ENCODE results near the gene PRR20D.
"Not testable (repeated sequence)": the region's sequence is repeated elsewhere in the genome, so short reads cannot be mapped to it uniquely, and the experiment has no call there.

PRR20D gene

GRCh38 chr13:57160332-57160731, at the start of gene PRR20D:
TSS of gene PRR20D (plus strand) at chr13:57160632. CDS start at chr13:57161019, 387 bp downstream.
- H3K9me3 ChIP-seq (ENCODE audit: control insufficient read depth, low read length); DNase-seq (ENCODE audit: low read depth); H3K27me3 ChIP-seq (replicated peaks; ENCODE audit: control insufficient read depth, insufficient read depth, low read length); H3K9ac ChIP-seq (ENCODE audit: low read length); H3K4me1 ChIP-seq (ENCODE audit: control insufficient read depth, insufficient read depth, low read length); H3K36me3 ChIP-seq (ENCODE audit: control insufficient read depth, insufficient read depth, low read length, severe bottlenecking); H3K4me3 ChIP-seq (ENCODE audit: low read length): not testable (repeated sequence)

GRCh38 chr13:57114945-57115344, 45.5 kb upstream of the PRR20D start:
- peaks cover 3% of the 10 kb centered on the region for H3K9me3 ChIP-seq (ENCODE audit: control insufficient read depth, low read length)
- H3K4me3 ChIP-seq (ENCODE audit: low read length): no peak overlapping the region
- no peak for DNase-seq (ENCODE audit: low read depth)
- no peaks in the 10 kb centered on the region for H3K27me3 ChIP-seq (replicated peaks; ENCODE audit: control insufficient read depth, insufficient read depth, low read length)
- H3K4me1 ChIP-seq (ENCODE audit: control insufficient read depth, insufficient read depth, low read length): no peaks in the 10 kb centered on the region
- H3K36me3 ChIP-seq (ENCODE audit: control insufficient read depth, insufficient read depth, low read length, severe bottlenecking): no peaks in the 10 kb centered on the region
- H3K9ac ChIP-seq (ENCODE audit: low read length): no peak overlapping the region

GRCh38 chr13:57123681-57124080, 36.8 kb upstream of the PRR20D start:
- H3K4me3 ChIP-seq (ENCODE audit: low read length): no peak overlapping the region
- H3K9me3 ChIP-seq (ENCODE audit: control insufficient read depth, low read length): no peaks in the 10 kb centered on the region
- peak overlapping the region; percentile 23 for H3K9ac ChIP-seq (ENCODE audit: low read length)
- no peaks in the 10 kb centered on the region for H3K27me3 ChIP-seq (replicated peaks; ENCODE audit: control insufficient read depth, insufficient read depth, low read length)
- no peak for DNase-seq (ENCODE audit: low read depth)
- no peaks in the 10 kb centered on the region for H3K36me3 ChIP-seq (ENCODE audit: control insufficient read depth, insufficient read depth, low read length, severe bottlenecking)
- peaks cover 29% of the 10 kb centered on the region for H3K4me1 ChIP-seq (ENCODE audit: control insufficient read depth, insufficient read depth, low read length)

GRCh38 chr13:57128909-57129308, 31.5 kb upstream of the PRR20D start:
- Histone ChIP-seq H3K4me1 (ENCODE audit: control insufficient read depth, insufficient read depth, low read length) (peaks cover 5% of the 10 kb centered on the region), H3K9ac (ENCODE audit: low read length) (no peak overlapping the region), H3K9me3 (ENCODE audit: control insufficient read depth, low read length) (no peaks in the 10 kb centered on the region), H3K4me3 (ENCODE audit: low read length) (no peak overlapping the region), H3K27me3 (replicated peaks; ENCODE audit: control insufficient read depth, insufficient read depth, low read length) (no peaks in the 10 kb centered on the region), H3K36me3 (ENCODE audit: control insufficient read depth, insufficient read depth, low read length, severe bottlenecking) (no peaks in the 10 kb centered on the region)
- no peak for DNase-seq (ENCODE audit: low read depth)

GRCh38 chr13:57136093-57136492, 24.3 kb upstream of the PRR20D start:
- H3K27me3 ChIP-seq (replicated peaks; ENCODE audit: control insufficient read depth, insufficient read depth, low read length): no peaks in the 10 kb centered on the region
- H3K4me3 ChIP-seq (ENCODE audit: low read length): peak overlapping the region; percentile 52
- no peaks in the 10 kb centered on the region for H3K36me3 ChIP-seq (ENCODE audit: control insufficient read depth, insufficient read depth, low read length, severe bottlenecking)
- H3K4me1 ChIP-seq (ENCODE audit: control insufficient read depth, insufficient read depth, low read length): peaks cover 2% of the 10 kb centered on the region
- no peak for DNase-seq (ENCODE audit: low read depth)
- H3K9ac ChIP-seq (ENCODE audit: low read length): no peak overlapping the region
- H3K9me3 ChIP-seq (ENCODE audit: control insufficient read depth, low read length): no peaks in the 10 kb centered on the region

DNA sequence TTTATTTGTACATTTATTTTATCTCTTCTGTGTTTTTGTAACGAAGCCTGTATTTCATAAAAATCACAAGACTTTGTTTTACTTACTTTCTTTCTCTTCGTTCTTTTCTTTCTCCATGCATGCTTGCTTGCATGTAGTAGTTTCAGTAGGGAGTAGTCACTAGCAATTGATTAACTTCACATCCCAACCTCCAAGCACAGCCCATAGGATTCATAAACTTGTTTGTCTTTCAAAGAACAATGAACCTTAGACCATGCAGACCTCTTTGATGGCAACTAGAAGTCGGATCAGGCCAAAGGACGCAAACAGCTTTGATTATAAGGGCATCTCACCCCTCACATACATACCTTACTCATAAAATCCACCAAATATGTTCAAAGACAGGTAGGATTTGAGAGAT, 22.8 kb upstream of the PRR20D start:
- DNase-seq (ENCODE audit: low read depth): no peak
- H3K4me3 ChIP-seq (ENCODE audit: low read length): no peak overlapping the region
- peaks cover 2% of the 10 kb centered on the region for H3K4me1 ChIP-seq (ENCODE audit: control insufficient read depth, insufficient read depth, low read length)
- no peaks in the 10 kb centered on the region for H3K27me3 ChIP-seq (replicated peaks; ENCODE audit: control insufficient read depth, insufficient read depth, low read length)
- no peaks in the 10 kb centered on the region for H3K36me3 ChIP-seq (ENCODE audit: control insufficient read depth, insufficient read depth, low read length, severe bottlenecking)
- no peaks in the 10 kb centered on the region for H3K9me3 ChIP-seq (ENCODE audit: control insufficient read depth, low read length)
- no peak overlapping the region for H3K9ac ChIP-seq (ENCODE audit: low read length)

GRCh38 chr13:57138988-57139387, 21.4 kb upstream of the PRR20D start:
- no peak for DNase-seq (ENCODE audit: low read depth)
- H3K9ac ChIP-seq (ENCODE audit: low read length): no peak overlapping the region
- H3K36me3 ChIP-seq (ENCODE audit: control insufficient read depth, insufficient read depth, low read length, severe bottlenecking): no peaks in the 10 kb centered on the region
- no peaks in the 10 kb centered on the region for H3K27me3 ChIP-seq (replicated peaks; ENCODE audit: control insufficient read depth, insufficient read depth, low read length)
- H3K4me3 ChIP-seq (ENCODE audit: low read length): no peak overlapping the region
- H3K4me1 ChIP-seq (ENCODE audit: control insufficient read depth, insufficient read depth, low read length): peaks cover 2% of the 10 kb centered on the region
- no peaks in the 10 kb centered on the region for H3K9me3 ChIP-seq (ENCODE audit: control insufficient read depth, low read length)

GRCh38 chr13:57139781-57140180, 20.7 kb upstream of the PRR20D start:
- H3K36me3 ChIP-seq (ENCODE audit: control insufficient read depth, insufficient read depth, low read length, severe bottlenecking); DNase-seq (ENCODE audit: low read depth); H3K9me3 ChIP-seq (ENCODE audit: control insufficient read depth, low read length); H3K4me3 ChIP-seq (ENCODE audit: low read length); H3K9ac ChIP-seq (ENCODE audit: low read length); H3K27me3 ChIP-seq (replicated peaks; ENCODE audit: control insufficient read depth, insufficient read depth, low read length); H3K4me1 ChIP-seq (ENCODE audit: control insufficient read depth, insufficient read depth, low read length): not testable (repeated sequence)

DNA sequence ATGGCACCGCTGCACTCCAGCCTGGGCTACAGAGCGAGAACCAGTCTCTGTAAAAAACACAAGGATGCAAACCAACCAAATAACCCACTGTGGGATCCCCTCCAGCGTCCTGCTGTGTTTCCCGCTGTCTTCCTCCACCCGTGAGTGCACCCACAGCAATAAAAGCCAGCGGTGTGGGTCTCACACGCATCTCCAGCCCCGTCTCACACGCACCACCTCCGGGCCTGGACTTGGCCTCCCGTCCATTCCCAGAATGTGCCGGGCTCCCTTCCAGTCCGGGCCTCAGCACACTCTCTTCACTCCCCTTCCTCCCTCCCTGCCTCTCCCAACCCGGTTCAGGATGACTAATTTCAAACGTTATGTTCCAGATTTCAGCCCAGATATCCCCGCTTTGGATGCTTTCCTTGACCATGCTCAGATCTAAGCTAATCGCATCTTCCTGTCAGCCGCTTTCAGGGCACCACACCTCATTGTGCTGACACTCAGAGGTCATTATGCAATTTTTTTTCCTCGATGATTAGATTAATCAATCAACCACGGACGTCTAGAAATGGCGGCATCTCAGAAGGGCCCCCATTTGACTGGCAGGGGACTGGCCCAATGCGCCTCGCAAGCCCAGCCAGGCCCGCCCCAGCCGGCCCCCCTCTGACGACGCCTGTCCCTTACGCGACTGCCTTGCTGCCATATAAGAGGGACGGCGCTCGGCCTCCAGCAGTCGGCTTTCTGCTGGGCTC, 20.0 kb upstream of the PRR20D start, which contains the start of gene PRR20A:
PRR20A (plus strand) TSS at position 684 of the 734 bp plus-strand sequence. CDS start 387 bp downstream, outside the sequence.
- not testable (repeated sequence) for H3K4me1 ChIP-seq (ENCODE audit: control insufficient read depth, insufficient read depth, low read length); H3K36me3 ChIP-seq (ENCODE audit: control insufficient read depth, insufficient read depth, low read length, severe bottlenecking); H3K9ac ChIP-seq (ENCODE audit: low read length); DNase-seq (ENCODE audit: low read depth); H3K27me3 ChIP-seq (replicated peaks; ENCODE audit: control insufficient read depth, insufficient read depth, low read length); H3K4me3 ChIP-seq (ENCODE audit: low read length); H3K9me3 ChIP-seq (ENCODE audit: control insufficient read depth, low read length)

GRCh38 chr13:57147188-57147587, 13.2 kb upstream of the PRR20D start, which contains the start of gene PRR20B:
TSS of gene PRR20B (plus strand) at chr13:57147488. CDS start at chr13:57147875, 387 bp downstream.
- not testable (repeated sequence) for H3K9ac ChIP-seq (ENCODE audit: low read length); H3K4me1 ChIP-seq (ENCODE audit: control insufficient read depth, insufficient read depth, low read length); DNase-seq (ENCODE audit: low read depth); H3K9me3 ChIP-seq (ENCODE audit: control insufficient read depth, low read length); H3K27me3 ChIP-seq (replicated peaks; ENCODE audit: control insufficient read depth, insufficient read depth, low read length); H3K36me3 ChIP-seq (ENCODE audit: control insufficient read depth, insufficient read depth, low read length, severe bottlenecking); H3K4me3 ChIP-seq (ENCODE audit: low read length)

DNA sequence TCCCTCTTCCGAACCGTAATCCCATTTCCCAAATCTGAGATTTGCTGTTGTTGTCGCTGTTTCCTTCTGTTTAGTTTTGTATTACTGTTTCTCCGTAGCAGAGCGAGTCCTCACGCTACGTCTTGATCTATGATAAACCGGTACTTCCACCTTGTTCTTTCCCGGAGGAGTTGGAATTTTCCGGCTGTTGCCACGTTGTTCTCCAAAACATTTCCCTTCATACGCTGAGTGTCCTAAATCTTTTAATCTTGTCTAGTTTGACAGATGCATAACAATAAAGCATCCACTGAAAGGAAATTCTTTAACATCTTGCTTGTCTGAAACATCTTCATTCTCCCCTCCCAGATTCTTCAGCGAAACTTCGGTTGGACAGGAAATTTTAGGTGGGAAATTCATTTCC, 12.3 kb upstream of the PRR20D start:
- H3K9ac ChIP-seq (ENCODE audit: low read length); H3K27me3 ChIP-seq (replicated peaks; ENCODE audit: control insufficient read depth, insufficient read depth, low read length); DNase-seq (ENCODE audit: low read depth); H3K9me3 ChIP-seq (ENCODE audit: control insufficient read depth, low read length); H3K4me3 ChIP-seq (ENCODE audit: low read length); H3K36me3 ChIP-seq (ENCODE audit: control insufficient read depth, insufficient read depth, low read length, severe bottlenecking); H3K4me1 ChIP-seq (ENCODE audit: control insufficient read depth, insufficient read depth, low read length): not testable (repeated sequence)

DNA sequence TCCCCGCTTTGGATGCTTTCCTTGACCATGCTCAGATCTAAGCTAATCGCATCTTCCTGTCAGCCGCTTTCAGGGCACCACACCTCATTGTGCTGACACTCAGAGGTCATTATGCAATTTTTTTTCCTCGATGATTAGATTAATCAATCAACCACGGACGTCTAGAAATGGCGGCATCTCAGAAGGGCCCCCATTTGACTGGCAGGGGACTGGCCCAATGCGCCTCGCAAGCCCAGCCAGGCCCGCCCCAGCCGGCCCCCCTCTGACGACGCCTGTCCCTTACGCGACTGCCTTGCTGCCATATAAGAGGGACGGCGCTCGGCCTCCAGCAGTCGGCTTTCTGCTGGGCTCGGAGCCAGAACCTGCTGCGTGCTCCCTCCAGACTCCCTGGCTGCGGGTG, 6.7 kb upstream of the PRR20D start, which contains the start of gene PRR20C:
PRR20C (plus strand) TSS at position 301 of the 400 bp plus-strand sequence. CDS start 387 bp downstream, outside the sequence.
- not testable (repeated sequence) for H3K27me3 ChIP-seq (replicated peaks; ENCODE audit: control insufficient read depth, insufficient read depth, low read length); H3K9me3 ChIP-seq (ENCODE audit: control insufficient read depth, low read length); H3K4me3 ChIP-seq (ENCODE audit: low read length); H3K9ac ChIP-seq (ENCODE audit: low read length); H3K4me1 ChIP-seq (ENCODE audit: control insufficient read depth, insufficient read depth, low read length); H3K36me3 ChIP-seq (ENCODE audit: control insufficient read depth, insufficient read depth, low read length, severe bottlenecking); DNase-seq (ENCODE audit: low read depth)

Data from adipocyte (in vitro differentiated cells).